Epidermal melanocyte (primary cell): ENCODE data around the gene RNF150.
"Not testable (repeated sequence)": the region's sequence is repeated elsewhere in the genome, so short reads cannot be mapped to it uniquely, and the experiment has no call there.

ENCODE experiments used
- DNase-seq: peaks from one replicate; pipeline ENCODE4 v3.0.0; 2011; ENCODE audit warnings: low spot score; ENCODE audit not compliant: insufficient read length

Gene RNF150

GRCh38 chr4:140833280-140833679, 300.0 kb downstream of the RNF150 start:
- DNase-seq = no peak

DNA sequence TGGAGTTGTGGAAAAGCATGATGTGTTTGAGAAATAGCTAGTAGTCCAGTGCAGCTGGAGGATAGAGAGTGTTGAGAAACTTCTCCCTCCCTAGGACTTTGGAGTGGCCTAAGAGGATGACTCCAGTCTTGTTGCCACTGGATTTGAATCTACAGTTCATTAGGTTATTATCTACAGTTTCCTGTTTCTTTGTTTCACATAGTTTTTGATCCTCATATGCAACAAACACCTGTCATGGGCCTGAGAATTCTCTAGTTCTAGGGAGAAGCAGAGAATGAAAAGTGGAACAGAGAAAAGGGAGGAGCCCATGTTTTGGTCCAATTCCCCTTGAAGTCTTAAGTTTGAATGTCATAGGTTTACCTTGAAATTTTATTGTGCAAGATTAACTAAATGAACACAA, 303.4 kb downstream of the RNF150 start:
- DNase-seq = no peak

DNA sequence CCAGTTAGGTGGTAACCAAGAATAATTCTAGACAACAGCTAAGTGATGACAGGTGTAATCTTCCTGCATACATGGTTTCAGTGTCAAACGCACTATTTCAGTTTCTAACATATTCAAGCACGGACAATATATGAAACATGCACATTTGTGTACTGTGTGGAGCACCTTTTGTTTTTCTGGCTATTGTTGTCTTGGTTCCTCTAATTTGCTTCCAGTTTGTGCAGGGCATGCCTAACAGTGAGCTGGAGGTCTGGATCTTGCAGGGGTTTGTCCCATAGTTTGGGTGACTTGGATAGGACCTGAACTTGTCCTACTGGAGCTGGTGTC, 306.6 kb downstream of the RNF150 start:
- no peak for DNase-seq

DNA sequence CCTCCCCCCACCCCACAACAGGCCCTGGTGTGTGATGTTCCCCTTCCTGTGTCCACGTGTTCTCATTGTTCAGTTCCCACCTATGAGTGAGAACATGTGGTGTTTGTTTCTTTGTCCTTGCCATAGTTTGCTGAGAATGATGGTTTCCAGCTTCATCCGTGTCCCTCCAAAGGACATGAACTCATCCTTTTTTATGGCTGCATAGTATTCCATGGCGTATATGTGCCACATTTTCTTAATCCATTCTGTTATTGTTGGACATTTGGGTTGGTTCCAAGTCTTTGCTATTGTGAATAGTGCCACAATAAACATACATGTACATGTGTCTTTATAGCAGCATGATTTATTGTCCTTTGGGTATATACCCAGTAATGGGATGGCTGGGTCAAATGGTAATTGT, 312.7 kb downstream of the RNF150 start:
- DNase-seq = not testable (repeated sequence)

DNA sequence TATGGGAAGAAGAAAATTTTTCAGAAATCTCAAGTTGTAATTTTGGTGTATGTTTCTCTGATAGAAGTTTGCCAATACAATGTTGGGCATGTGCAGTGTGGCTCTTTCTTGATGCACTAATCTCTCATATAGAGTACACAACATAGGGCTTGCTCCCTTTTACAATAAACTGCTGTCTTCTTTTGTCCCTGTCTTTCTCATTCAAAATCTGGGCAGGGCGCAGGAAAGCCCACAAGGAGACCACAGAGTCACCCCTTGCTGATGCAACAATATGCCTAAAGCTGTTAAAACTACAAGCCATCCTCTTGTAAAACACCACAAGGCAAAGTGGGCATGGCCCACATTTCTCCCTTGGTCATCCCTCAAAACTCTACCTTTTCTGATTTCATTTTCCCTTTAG, 313.7 kb downstream of the RNF150 start:
- DNase-seq = no peak

DNA sequence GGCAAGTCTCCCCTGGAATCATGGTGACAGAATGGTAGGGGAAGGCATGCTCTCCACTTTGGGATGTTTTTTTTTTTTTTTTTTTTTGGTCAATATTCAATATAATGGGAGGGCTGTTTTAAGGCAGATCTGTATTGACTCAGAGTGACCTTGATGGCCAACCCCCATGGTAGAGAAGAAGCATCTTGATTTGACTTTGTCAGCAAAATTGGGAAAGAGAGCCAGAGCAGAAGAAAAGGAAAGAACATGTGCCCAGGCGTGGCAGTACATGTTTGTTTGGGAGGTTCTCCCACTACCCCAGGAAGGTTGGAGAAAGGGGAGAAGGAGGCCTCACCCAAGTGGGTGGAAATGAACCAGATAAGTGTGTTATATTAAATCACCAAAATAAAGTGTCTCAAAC, 314.8 kb downstream of the RNF150 start:
- DNase-seq = no peak

- DNase-seq = no peak
Observed at GRCh38 chr4:140816806-140817510, 316.3 kb downstream of the RNF150 start.

- no peak for DNase-seq
Observed at GRCh38 chr4:140813804-140814203, 319.5 kb downstream of the RNF150 start.

- DNase-seq = no peak
Observed at GRCh38 chr4:140812916-140813315, 320.4 kb downstream of the RNF150 start.

DNA sequence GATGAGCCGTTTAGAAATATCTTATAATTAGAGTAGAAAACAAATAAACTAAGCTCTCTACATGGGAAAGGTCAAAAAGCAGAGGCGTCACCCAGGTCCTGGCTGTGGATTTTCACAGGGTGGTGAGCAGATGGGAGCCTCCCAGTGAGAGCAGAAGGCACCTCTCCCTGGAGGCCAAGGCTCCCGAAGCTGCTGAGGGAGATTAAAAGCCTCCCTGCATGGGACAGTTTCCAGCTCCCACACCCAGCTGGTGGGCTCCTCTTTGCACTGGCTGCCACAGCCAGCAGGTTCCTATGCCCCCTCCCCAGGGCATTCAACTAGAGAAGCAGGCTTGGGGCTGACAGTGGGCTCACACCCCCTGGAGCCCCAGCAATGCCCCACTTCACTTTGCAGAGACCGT, 321.8 kb downstream of the RNF150 start:
- DNase-seq = no peak

GRCh38 chr4:140810591-140811169, 322.6 kb downstream of the RNF150 start:
- not testable (repeated sequence) for DNase-seq
